PC-9 (cell line): ENCODE measurements around the gene TTF2.

Experiments used
- EZH2 ChIP-seq: fragments of 200-600 bp; sonication (generic); IDR thresholded peaks from 2 replicates; pipeline ENCODE4 v1.8.0; 2017; ENCODE audit warnings: antibody characterized with exemption, low read depth
- TF ChIP-seq, protein P1 (sequence below): fragments of 200-600 bp; sonication (generic); conservative IDR thresholded peaks from 2 replicates; pipeline ENCODE4 v1.6.1; 2017; ENCODE audit warnings: mixed run types, antibody characterized with exemption, mild to moderate bottlenecking, moderate library complexity

DNA sequence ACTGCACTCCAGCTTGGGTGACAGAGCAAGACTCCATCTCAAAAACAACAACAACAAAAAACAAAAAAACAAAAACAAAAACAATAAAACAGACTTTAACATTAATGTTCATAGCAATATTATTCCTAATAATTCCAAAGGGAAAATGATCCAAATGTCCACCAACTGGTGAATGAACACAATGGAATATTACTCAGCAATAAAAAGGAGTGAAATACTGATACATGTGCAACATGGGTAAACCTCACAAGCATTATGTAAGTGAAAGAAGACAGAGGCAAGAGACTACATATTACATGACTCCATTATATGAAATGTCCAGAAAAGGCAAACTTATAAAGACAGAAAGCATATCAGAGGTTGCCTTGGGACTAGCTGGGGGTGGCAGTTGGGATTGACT lies 6.1 kb upstream of the TTF2 start:
- no peak for TF ChIP-seq EZH2
- TF ChIP-seq, protein P1, sequence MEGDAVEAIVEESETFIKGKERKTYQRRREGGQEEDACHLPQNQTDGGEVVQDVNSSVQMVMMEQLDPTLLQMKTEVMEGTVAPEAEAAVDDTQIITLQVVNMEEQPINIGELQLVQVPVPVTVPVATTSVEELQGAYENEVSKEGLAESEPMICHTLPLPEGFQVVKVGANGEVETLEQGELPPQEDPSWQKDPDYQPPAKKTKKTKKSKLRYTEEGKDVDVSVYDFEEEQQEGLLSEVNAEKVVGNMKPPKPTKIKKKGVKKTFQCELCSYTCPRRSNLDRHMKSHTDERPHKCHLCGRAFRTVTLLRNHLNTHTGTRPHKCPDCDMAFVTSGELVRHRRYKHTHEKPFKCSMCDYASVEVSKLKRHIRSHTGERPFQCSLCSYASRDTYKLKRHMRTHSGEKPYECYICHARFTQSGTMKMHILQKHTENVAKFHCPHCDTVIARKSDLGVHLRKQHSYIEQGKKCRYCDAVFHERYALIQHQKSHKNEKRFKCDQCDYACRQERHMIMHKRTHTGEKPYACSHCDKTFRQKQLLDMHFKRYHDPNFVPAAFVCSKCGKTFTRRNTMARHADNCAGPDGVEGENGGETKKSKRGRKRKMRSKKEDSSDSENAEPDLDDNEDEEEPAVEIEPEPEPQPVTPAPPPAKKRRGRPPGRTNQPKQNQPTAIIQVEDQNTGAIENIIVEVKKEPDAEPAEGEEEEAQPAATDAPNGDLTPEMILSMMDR, result no peak
